LNCaP clone FGC (cell line): ENCODE measurements around the gene CTLA4.

Experiments
- DNase-seq: peaks from one replicate; pipeline ENCODE4 v3.0.0-alpha.2; 2011; ENCODE audit warnings: low read depth
- H3K4me3 ChIP-seq: 2 replicates; pipeline ENCODE4 v1.5.1; 2011; ENCODE audit warnings: mild to moderate bottlenecking, low read depth, low read length, control low read depth
- TF ChIP-seq, protein P1 (sequence below): IDR thresholded peaks from 2 replicates; pipeline ENCODE4 v1.5.1; 2012; ENCODE audit warnings: mild to moderate bottlenecking; ENCODE audit not compliant: control insufficient read depth, insufficient read depth; ENCODE audit errors: extremely low read depth

The CTLA4 gene

DNA sequence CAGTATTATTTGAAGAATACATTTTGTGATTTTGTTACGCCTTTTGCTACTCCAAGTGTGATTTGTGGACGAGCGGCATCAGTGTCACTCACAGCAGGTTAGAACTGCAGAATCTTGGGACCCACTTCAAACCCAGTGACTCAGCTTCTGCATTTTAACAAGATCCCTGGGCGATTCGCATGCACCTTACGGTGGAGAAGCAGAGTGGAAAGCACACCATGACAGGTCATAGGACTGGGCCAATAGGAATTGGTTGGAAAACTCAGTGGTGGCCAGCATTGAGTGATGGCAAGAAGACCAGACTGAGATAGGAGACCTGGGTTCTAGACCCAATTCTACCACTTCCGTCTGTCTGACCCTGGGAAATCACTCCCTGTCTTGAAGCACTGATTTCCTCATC, 26.3 kb downstream of the CTLA4 start:
- no peak for DNase-seq
- no peak overlapping the region for H3K4me3 ChIP-seq
- TF ChIP-seq, protein P1, sequence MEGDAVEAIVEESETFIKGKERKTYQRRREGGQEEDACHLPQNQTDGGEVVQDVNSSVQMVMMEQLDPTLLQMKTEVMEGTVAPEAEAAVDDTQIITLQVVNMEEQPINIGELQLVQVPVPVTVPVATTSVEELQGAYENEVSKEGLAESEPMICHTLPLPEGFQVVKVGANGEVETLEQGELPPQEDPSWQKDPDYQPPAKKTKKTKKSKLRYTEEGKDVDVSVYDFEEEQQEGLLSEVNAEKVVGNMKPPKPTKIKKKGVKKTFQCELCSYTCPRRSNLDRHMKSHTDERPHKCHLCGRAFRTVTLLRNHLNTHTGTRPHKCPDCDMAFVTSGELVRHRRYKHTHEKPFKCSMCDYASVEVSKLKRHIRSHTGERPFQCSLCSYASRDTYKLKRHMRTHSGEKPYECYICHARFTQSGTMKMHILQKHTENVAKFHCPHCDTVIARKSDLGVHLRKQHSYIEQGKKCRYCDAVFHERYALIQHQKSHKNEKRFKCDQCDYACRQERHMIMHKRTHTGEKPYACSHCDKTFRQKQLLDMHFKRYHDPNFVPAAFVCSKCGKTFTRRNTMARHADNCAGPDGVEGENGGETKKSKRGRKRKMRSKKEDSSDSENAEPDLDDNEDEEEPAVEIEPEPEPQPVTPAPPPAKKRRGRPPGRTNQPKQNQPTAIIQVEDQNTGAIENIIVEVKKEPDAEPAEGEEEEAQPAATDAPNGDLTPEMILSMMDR: no peak

DNA sequence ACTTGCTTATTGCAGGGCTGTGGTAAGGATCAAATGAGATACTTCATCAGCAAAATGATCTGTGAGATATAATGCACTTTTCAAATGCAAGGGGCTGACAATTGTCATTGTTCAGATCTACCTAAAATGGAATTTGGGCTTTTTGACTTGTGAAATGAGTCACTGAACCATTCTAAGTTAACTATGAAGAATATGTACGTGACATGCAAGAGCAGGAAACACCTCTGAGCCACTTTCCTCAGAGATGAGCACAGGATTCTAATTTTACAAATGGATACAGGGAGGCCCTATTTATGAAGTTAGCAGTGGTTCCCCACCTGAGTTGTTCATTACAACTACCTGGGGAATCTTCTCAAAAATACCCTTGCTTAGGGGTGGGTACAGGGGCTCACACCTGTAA, 26.7 kb downstream of the CTLA4 start:
- no peak for DNase-seq
- no peak overlapping the region for H3K4me3 ChIP-seq
- TF ChIP-seq, protein P1: no peak

DNA sequence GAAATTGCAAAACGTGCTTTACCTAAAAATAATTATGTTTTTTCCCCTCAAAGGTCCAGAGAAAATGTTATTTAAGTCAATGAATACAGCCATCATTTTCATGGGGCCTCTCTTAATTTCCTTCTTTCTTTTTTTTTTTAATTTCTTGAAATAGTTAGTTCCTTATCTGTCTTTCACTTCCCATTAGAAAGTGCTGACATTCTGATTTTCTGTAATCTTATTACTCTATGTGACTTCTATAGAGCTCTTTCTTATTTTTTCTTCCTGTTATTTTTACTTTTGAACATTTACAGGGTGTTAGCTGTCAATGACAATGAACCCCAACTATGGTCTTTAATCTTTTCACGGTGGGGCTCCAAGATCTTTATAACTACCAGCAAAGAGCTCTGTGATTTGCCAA, 30.0 kb downstream of the CTLA4 start:
- no peak for DNase-seq
- TF ChIP-seq, protein P1: no peak

DNA sequence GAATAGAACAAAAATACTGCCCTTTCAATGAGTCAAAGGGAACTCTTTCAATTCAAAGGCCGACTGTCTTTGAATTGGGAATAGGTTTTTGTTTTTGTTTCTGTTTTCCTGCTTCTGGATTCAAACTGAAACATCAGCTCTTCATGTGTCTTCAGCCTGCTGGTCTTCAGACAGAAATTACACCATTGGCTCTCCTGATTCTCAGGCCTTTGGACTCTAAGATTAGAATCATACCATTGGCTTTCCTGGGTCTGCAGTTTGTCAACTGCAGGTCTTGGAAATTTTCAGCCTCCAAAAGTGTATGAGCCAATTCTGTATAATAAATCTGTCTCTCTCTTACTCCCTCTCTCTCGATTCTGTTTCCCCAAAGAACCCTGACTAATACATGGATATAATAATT, 31.1 kb downstream of the CTLA4 start:
- TF ChIP-seq, protein P1: no peak
- H3K4me3 ChIP-seq: no peak overlapping the region
- DNase-seq: no peak

More for the DNA sequence above, 30.0 kb downstream of the CTLA4 start:
- no peak overlapping the region for H3K4me3 ChIP-seq

DNA sequence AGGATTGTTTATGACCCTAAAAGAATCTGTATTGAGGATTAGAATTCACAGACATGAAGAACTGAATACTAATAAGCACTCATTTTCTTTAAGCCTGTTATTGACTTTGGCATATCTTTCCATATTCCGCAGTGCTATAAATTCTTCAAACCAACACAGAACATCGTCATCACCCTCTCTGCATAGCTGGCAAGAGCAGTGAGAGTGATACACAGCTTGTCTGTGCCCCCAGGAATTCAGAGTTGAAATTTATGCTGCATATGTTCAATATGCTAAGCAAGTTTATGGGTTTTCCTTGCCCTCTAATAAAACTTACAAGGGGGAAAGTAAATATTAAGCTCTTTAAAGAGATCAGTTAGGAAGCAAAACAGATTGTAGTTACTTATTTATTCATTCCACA, 32.7 kb downstream of the CTLA4 start:
- TF ChIP-seq, protein P1: no peak
- H3K4me3 ChIP-seq: no peak overlapping the region
- DNase-seq: peak; percentile 56

DNA sequence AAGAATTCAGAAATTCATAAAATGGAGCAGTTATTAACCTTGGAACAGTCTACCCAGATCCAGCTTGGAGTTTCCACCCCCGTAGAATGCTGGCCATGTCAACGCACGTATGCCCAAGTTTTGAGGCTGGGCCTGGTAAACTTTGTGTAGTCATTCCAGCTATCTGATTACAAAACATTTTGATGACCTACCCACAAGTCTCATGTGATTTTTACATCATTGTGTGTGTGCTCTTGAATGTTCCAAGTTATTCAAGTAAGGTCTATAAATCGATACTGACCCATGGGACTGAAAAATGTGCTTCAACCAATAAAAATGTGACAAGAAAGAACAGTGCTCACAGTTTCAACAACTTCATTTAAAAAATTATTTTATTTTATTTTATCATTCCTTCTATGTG, 36.5 kb downstream of the CTLA4 start:
- TF ChIP-seq, protein P1: no peak
- DNase-seq: no peak
- H3K4me3 ChIP-seq: no peak overlapping the region

DNA sequence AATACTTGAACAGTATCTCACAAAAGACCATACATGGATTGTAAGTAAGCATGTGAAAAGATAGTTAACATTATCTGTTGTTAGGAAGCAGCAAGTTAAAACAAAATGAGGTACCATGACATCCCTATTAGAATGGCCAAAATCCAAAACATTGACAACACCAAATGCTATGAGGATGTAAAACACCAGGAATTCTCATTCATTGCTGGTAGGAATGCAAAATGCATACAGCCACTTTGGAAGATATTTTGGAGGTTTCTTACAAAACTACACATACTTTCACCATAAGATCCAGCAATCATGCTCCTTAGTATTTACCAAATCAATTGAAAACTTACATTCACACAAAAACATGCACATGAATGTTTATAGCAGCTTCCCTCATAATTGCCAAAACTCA, 38.1 kb downstream of the CTLA4 start:
- TF ChIP-seq, protein P1: no peak
- DNase-seq: no peak
- no peak overlapping the region for H3K4me3 ChIP-seq
